GM12801 (cell line): ENCODE data around the gene BIRC6.

ENCODE experiments used
- TF ChIP-seq, protein P1 (sequence below): IDR thresholded peaks from one replicate; pipeline ENCODE4 v1.5.1; 2011; ENCODE audit warnings: control low read depth; ENCODE audit not compliant: insufficient read length; ENCODE audit errors: extremely low read depth

Gene BIRC6

DNA sequence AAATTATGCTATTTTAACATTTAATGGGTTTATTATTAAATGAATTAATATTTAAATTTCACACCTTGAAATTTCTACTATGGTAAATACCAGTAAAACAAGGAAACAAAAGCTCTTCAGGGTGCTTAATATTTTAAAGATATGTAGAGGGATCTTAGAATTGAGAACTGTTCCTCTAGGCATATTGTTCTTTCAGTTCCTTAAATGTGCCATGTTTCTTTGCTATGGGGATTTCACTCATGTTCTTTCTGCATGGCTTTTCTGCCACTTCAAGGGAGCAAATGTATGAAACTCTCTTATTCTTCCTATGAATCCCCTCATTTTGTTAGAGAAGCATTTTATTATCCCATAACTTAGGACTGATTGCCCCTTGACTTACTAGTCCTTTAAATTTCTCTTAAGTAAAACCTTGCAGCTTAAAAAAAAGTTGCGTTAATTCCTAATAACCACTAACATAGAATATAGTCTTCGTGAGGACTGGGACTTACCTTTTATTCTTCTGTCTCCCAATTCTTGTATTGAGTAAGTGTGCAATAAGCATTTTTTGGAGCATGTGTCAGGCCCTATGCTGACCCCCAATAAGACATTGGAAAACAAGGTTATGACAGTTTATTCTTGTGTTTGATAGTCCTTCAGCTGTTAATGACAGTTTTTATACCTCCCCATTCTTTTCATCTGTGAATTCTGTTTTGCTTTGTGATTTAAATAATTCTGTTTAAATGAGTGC lies 95.7 kb downstream of the BIRC6 start:
- TF ChIP-seq, protein P1, sequence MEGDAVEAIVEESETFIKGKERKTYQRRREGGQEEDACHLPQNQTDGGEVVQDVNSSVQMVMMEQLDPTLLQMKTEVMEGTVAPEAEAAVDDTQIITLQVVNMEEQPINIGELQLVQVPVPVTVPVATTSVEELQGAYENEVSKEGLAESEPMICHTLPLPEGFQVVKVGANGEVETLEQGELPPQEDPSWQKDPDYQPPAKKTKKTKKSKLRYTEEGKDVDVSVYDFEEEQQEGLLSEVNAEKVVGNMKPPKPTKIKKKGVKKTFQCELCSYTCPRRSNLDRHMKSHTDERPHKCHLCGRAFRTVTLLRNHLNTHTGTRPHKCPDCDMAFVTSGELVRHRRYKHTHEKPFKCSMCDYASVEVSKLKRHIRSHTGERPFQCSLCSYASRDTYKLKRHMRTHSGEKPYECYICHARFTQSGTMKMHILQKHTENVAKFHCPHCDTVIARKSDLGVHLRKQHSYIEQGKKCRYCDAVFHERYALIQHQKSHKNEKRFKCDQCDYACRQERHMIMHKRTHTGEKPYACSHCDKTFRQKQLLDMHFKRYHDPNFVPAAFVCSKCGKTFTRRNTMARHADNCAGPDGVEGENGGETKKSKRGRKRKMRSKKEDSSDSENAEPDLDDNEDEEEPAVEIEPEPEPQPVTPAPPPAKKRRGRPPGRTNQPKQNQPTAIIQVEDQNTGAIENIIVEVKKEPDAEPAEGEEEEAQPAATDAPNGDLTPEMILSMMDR, result no peak

GRCh38 chr2:32453242-32454062 lies 96.6 kb downstream of the BIRC6 start:
- TF ChIP-seq, protein P1, result no peak

GRCh38 chr2:32455816-32456215 lies 99.0 kb downstream of the BIRC6 start:
- TF ChIP-seq, protein P1, result no peak

- TF ChIP-seq, protein P1, result no peak
These were observed 100.0 kb downstream of the BIRC6 start for GRCh38 chr2:32456808-32457207.

GRCh38 chr2:32457814-32458213 lies 101.0 kb downstream of the BIRC6 start:
- TF ChIP-seq, protein P1, result no peak

DNA sequence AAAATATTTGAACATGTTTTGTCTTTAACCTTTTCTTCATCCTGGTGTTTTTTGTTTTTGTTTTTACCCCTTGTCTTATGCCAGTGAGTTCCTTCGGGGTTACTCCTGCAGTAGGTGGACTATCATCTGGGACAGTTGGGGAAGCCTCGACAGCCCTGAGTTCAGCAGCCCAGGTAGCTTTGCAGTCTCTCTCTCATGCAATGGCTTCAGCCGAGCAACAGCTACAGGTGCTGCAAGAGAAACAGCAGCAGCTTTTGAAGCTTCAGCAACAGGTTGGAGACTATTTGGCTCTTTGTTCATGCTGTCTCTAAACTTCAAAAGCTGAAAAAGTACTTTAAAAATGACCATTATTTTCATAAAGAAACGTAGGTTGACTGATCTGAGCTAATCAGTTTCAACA lies 106.3 kb downstream of the BIRC6 start:
- TF ChIP-seq, protein P1, result no peak

- TF ChIP-seq, protein P1, result no peak
These were observed 107.6 kb downstream of the BIRC6 start for GRCh38 chr2:32464431-32464830.
